Measurements from ENCODE around the gene CMTM8.
"Not testable (repeated sequence)": the region's sequence is repeated elsewhere in the genome, so short reads cannot be mapped to it uniquely, and the experiment has no call there.

CMTM8 gene

GRCh38 chr3:32387512-32387911 is 149.0 kb downstream of the CMTM8 start:
- Histone ChIP-seq H3K27ac (ENCODE audit: low read depth, low read length) (no peak overlapping the region), H3K79me2 (ENCODE audit: control insufficient read depth, low read length) (no peaks in the 10 kb centered on the region), H3K9me3 (ENCODE audit: control insufficient read depth, insufficient read depth, low read length) (no peaks in the 10 kb centered on the region), H3K9me2 (replicated peaks; ENCODE audit: control insufficient read depth, low read length) (no peaks in the 10 kb centered on the region), H3K4me1 (ENCODE audit: control insufficient read depth, low read length) (peaks cover 22% of the 10 kb centered on the region), H3K4me3 (ENCODE audit: low read length) (no peak overlapping the region), H3F3A (ENCODE audit: control insufficient read depth, insufficient read depth) (no peaks in the 10 kb centered on the region), H3K4me2 (ENCODE audit: low read length) (no peak overlapping the region), H3K27me3 (ENCODE audit: control insufficient read depth, low read length) (no peaks in the 10 kb centered on the region; the same call in 1 of the 2 replicates), H3K36me3 (ENCODE audit: control insufficient read depth, low read length) (no peaks in the 10 kb centered on the region), H4K20me1 (ENCODE audit: control insufficient read depth, insufficient read depth, low read depth, low read length) (no peaks in the 10 kb centered on the region)
- TF ChIP-seq EZH2phosphoT487 (IDR thresholded peaks at IDR 0.05; ENCODE audit: borderline replicate concordance, low read length): no peak
- TF ChIP-seq CTCF (IDR thresholded peaks at IDR 0.05; ENCODE audit: low read depth, low read length, poor library complexity, severe bottlenecking): no peak

GRCh38 chr3:32389577-32389976 is 151.1 kb downstream of the CMTM8 start:
- not testable (repeated sequence) for H3K36me3 ChIP-seq (ENCODE audit: control insufficient read depth, low read length); H3K9me3 ChIP-seq (ENCODE audit: control insufficient read depth, insufficient read depth, low read length); H4K20me1 ChIP-seq (ENCODE audit: control insufficient read depth, insufficient read depth, low read depth, low read length); H3K27ac ChIP-seq (ENCODE audit: low read depth, low read length); H3K79me2 ChIP-seq (ENCODE audit: control insufficient read depth, low read length); H3F3A ChIP-seq (ENCODE audit: control insufficient read depth, insufficient read depth); H3K4me3 ChIP-seq (ENCODE audit: low read length); H3K4me2 ChIP-seq (ENCODE audit: low read length); H3K9me2 ChIP-seq (replicated peaks; ENCODE audit: control insufficient read depth, low read length); H3K27me3 ChIP-seq (ENCODE audit: control insufficient read depth, low read length)
- peaks cover 23% of the 10 kb centered on the region for H3K4me1 ChIP-seq (ENCODE audit: control insufficient read depth, low read length)

GRCh38 chr3:32391643-32392535 is 153.4 kb downstream of the CMTM8 start, which contains the start of gene CMTM7:
TSS of gene CMTM7 (plus strand) at chr3:32391853. CDS start at chr3:32391907, 54 bp downstream.
- H3K79me2 ChIP-seq (ENCODE audit: control insufficient read depth, low read length): 0 out of 2 replicates have a peak, but pooled peaks cover 3% of the 10 kb centered on the region
- no peak within 1 kb of the TSS for H3K27ac ChIP-seq (ENCODE audit: low read depth, low read length)
- peak within 1 kb of the TSS; percentile 75 for H3K4me3 ChIP-seq (ENCODE audit: low read length)
- no peaks in the 10 kb centered on the region for H3K27me3 ChIP-seq (ENCODE audit: control insufficient read depth, low read length)
- TF ChIP-seq EZH2phosphoT487 (IDR thresholded peaks at IDR 0.05; ENCODE audit: borderline replicate concordance, low read length) (no peak), CTCF (IDR thresholded peaks at IDR 0.05; ENCODE audit: low read depth, low read length, poor library complexity, severe bottlenecking) (peak; percentile 10)
- H3K4me2 ChIP-seq (ENCODE audit: low read length): peak within 1 kb of the TSS; percentile 60
- no peaks in the 10 kb centered on the region for H3K9me2 ChIP-seq (replicated peaks; ENCODE audit: control insufficient read depth, low read length)
- no peaks in the 10 kb centered on the region for H4K20me1 ChIP-seq (ENCODE audit: control insufficient read depth, insufficient read depth, low read depth, low read length)
- H3K4me1 ChIP-seq (ENCODE audit: control insufficient read depth, low read length): peaks cover 22% of the 10 kb centered on the region
- H3K9me3 ChIP-seq (ENCODE audit: control insufficient read depth, insufficient read depth, low read length): no peaks in the 10 kb centered on the region
- no peaks in the 10 kb centered on the region for H3K36me3 ChIP-seq (ENCODE audit: control insufficient read depth, low read length)
- peaks cover 7% of the 10 kb centered on the region; the same call in 1 of the 2 replicates for H3F3A ChIP-seq (ENCODE audit: control insufficient read depth, insufficient read depth)
